ENCODE data around the gene MACROD2. TPM values are rescaled to one million over a fixed set of nuclear protein-coding genes. Genes with fewer than 3 reads are reported as not detected.

The MACROD2 gene
- total RNA-seq, 1 donor from 2014 or later: 2.5 TPM

GRCh38 chr20:14494355-14494754 lies 499.0 kb downstream of the MACROD2 start:
- Mint-ChIP-seq H3K4me3 (ENCODE audit: unreplicated experiment) (no peak overlapping the region), H3K27me3 (ENCODE audit: unreplicated experiment) (peaks cover 3% of the 10 kb centered on the region), H3K36me3 (ENCODE audit: unreplicated experiment) (no peaks in the 10 kb centered on the region), H3K9me3 (ENCODE audit: unreplicated experiment) (no peaks in the 10 kb centered on the region), H3K27ac (ENCODE audit: unreplicated experiment) (no peak overlapping the region), H3K4me1 (ENCODE audit: unreplicated experiment) (no peaks in the 10 kb centered on the region)
- TF ChIP-seq CTCF (IDR thresholded peaks at IDR 0.05): no peak
- no peak for DNase-seq (ENCODE audit: extremely low spot score, unreplicated experiment)

DNA sequence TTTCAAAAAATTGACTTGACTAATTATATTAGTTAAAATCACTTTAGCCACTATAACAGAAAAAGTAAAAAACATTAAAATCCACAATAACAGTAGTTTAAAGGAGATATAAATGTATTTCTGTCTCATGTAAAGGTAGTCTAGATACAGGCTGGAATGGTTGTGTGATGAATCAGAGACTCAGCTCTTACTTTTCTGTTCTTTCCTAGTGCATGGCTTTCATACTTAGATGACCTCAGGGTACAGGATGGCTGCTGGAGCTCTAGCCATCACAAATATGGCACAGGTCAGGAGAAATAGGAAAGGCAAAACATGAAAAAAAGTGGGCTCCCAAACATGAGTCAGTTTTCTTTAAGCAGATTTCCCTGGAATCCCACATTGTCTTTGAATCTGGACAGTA lies 499.8 kb downstream of the MACROD2 start:
- Mint-ChIP-seq H3K27ac (ENCODE audit: unreplicated experiment) (no peak overlapping the region), H3K4me3 (ENCODE audit: unreplicated experiment) (no peak overlapping the region), H3K36me3 (ENCODE audit: unreplicated experiment) (no peaks in the 10 kb centered on the region), H3K9me3 (ENCODE audit: unreplicated experiment) (no peaks in the 10 kb centered on the region), H3K27me3 (ENCODE audit: unreplicated experiment) (peaks cover 3% of the 10 kb centered on the region), H3K4me1 (ENCODE audit: unreplicated experiment) (no peaks in the 10 kb centered on the region)
- no peak for TF ChIP-seq CTCF (IDR thresholded peaks at IDR 0.05)
- DNase-seq (ENCODE audit: extremely low spot score, unreplicated experiment): no peak

DNA sequence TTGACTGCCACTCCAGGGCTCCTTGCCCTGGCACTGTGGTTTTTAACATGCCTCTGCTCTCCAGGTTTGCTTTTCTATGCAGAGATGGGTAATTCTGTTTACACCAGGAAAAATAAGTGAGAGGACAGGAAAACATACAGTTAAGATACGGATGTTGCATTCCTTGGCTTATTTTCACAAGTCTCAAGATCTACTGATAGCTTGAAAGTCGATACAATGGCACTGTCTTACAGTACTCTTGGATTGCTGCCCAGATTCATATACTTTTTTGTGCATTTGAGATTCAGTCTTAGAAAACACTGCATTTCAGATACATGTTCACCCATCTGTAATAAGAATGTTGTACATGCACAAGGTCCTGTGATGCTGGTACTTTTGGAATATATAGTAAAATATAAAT lies 501.7 kb downstream of the MACROD2 start:
- Mint-ChIP-seq H3K27ac (ENCODE audit: unreplicated experiment) (no peak overlapping the region), H3K4me3 (ENCODE audit: unreplicated experiment) (no peak overlapping the region), H3K9me3 (ENCODE audit: unreplicated experiment) (no peaks in the 10 kb centered on the region), H3K4me1 (ENCODE audit: unreplicated experiment) (no peaks in the 10 kb centered on the region), H3K27me3 (ENCODE audit: unreplicated experiment) (peaks cover 3% of the 10 kb centered on the region), H3K36me3 (ENCODE audit: unreplicated experiment) (no peaks in the 10 kb centered on the region)
- no peak for DNase-seq (ENCODE audit: extremely low spot score, unreplicated experiment)
- no peak for TF ChIP-seq CTCF (IDR thresholded peaks at IDR 0.05)

DNA sequence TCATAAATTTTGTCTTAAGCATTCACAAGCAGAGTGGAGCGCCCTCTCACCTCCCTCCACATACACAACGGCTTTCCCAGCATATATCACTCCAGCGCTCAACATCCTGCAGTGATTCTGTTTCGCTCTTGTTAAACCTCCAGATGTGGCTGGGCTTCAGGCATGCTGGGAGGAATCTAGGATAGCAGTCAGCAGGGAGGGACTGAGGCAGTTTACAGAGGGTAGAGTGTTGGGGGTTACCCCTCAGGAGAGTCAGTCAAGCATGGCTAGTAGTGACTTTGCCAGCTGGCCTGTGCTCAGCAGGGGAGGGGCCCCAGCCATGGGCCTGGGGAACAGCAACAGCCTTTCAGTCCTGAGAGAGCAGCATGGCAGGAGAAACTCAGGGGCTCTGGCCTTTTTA lies 503.5 kb downstream of the MACROD2 start:
- TF ChIP-seq CTCF (IDR thresholded peaks at IDR 0.05): no peak
- H3K4me1 Mint-ChIP-seq (ENCODE audit: unreplicated experiment): no peaks in the 10 kb centered on the region
- no peak for DNase-seq (ENCODE audit: extremely low spot score, unreplicated experiment)
- H3K36me3 Mint-ChIP-seq (ENCODE audit: unreplicated experiment): no peaks in the 10 kb centered on the region
- no peak overlapping the region for H3K27ac Mint-ChIP-seq (ENCODE audit: unreplicated experiment)
- no peak overlapping the region for H3K4me3 Mint-ChIP-seq (ENCODE audit: unreplicated experiment)
- H3K27me3 Mint-ChIP-seq (ENCODE audit: unreplicated experiment): peaks cover 3% of the 10 kb centered on the region
- no peaks in the 10 kb centered on the region for H3K9me3 Mint-ChIP-seq (ENCODE audit: unreplicated experiment)

- H3K27me3 Mint-ChIP-seq (ENCODE audit: unreplicated experiment): no peaks in the 10 kb centered on the region
- H3K27ac Mint-ChIP-seq (ENCODE audit: unreplicated experiment): no peak overlapping the region
- H3K4me1 Mint-ChIP-seq (ENCODE audit: unreplicated experiment): no peaks in the 10 kb centered on the region
- DNase-seq (ENCODE audit: extremely low spot score, unreplicated experiment): no peak
- TF ChIP-seq CTCF (IDR thresholded peaks at IDR 0.05): no peak
- H3K9me3 Mint-ChIP-seq (ENCODE audit: unreplicated experiment): no peaks in the 10 kb centered on the region
- no peaks in the 10 kb centered on the region for H3K36me3 Mint-ChIP-seq (ENCODE audit: unreplicated experiment)
- no peak overlapping the region for H3K4me3 Mint-ChIP-seq (ENCODE audit: unreplicated experiment)
Measured at GRCh38 chr20:14505476-14505875, 510.2 kb downstream of the MACROD2 start.

Data from osteocyte (in vitro differentiated cells).